CD14-positive monocyte (primary cell): ENCODE measurements around the gene KLK7. TPM values are rescaled to one million over a fixed set of nuclear protein-coding genes. Genes with fewer than 3 reads are reported as not detected.

Experiments used
- DNase-seq, 3 donors: peaks; one replicate each; pipeline ENCODE4 v3.0.0-alpha.2; 2011 to 2022
- H2AFZ ChIP-seq: 2 replicates; pipeline ENCODE4 v1.6.0; 2012; ENCODE audit warnings: mild to moderate bottlenecking, low read depth, low read length, inconsistent platforms; ENCODE audit not compliant: insufficient read depth, poor library complexity, severe bottlenecking
- H3K27ac ChIP-seq, 2 donors: 1 replicate in 1 of 2; 2 replicates in 1 of 2; pipeline ENCODE4 v1.5.1; 2012 to 2013; ENCODE audit warnings: low read length in 2 of 2, control low read depth in 1 of 2, inconsistent platforms in 1 of 2, low read depth in 1 of 2, mild to moderate bottlenecking in 1 of 2
- H3K27me3 ChIP-seq, 2 donors: one replicate each; pipeline versions ENCODE4 v1.6.0 to v1.6.1; 2011 to 2013; ENCODE audit warnings: low read length in 2 of 2; ENCODE audit not compliant: control insufficient read depth in 2 of 2, insufficient read depth in 2 of 2
- H3K36me3 ChIP-seq, 2 donors: replicated peaks in 1 of 2; 1 replicate in 1 of 2; 2 replicates in 1 of 2; pipeline versions ENCODE4 v1.5.1 to v1.6.1; 2012 to 2013; ENCODE audit warnings: low read length in 2 of 2, control low read depth in 1 of 2, inconsistent platforms in 1 of 2, mild to moderate bottlenecking in 1 of 2; ENCODE audit not compliant: insufficient read depth in 2 of 2, control insufficient read depth in 1 of 2
- H3K4me1 ChIP-seq, 2 donors: 1 replicate in 1 of 2; 2 replicates in 1 of 2; pipeline versions ENCODE4 v1.5.1 to v1.6.1; 2012 to 2013; ENCODE audit warnings: low read length in 2 of 2, control low read depth in 1 of 2, inconsistent platforms in 1 of 2, mild to moderate bottlenecking in 1 of 2, moderate library complexity in 1 of 2; ENCODE audit not compliant: insufficient read depth in 2 of 2, control insufficient read depth in 1 of 2
- H3K4me2 ChIP-seq: replicated peaks from 2 replicates; pipeline ENCODE3; 2012; ENCODE audit warnings: low read length, moderate library complexity, mild to moderate bottlenecking; ENCODE audit not compliant: poor library complexity, severe bottlenecking; ENCODE audit errors: extremely low read depth
- H3K4me3 ChIP-seq, 3 experiments: fragments of 200-600 bp in 1 of 3; sonication (generic) in 1 of 3; replicated peaks in 1 of 3; 1 replicate in 2 of 3; 2 replicates in 1 of 3; pipeline ENCODE4 v1.5.1; 2011 to 2013; ENCODE audit warnings: low read length in 3 of 3, mild to moderate bottlenecking in 3 of 3, control low read depth in 2 of 3, low read depth in 2 of 3, inconsistent platforms in 1 of 3, moderate library complexity in 1 of 3
- H3K79me2 ChIP-seq: 2 replicates; pipeline ENCODE4 v1.6.0; 2012; ENCODE audit warnings: mild to moderate bottlenecking, control low read depth, inconsistent platforms, low read length, moderate library complexity; ENCODE audit not compliant: insufficient read depth
- H3K9ac ChIP-seq: 2 replicates; pipeline ENCODE4 v1.6.0; 2017; ENCODE audit warnings: low read length, mild to moderate bottlenecking; ENCODE audit not compliant: insufficient read depth, poor library complexity, severe bottlenecking
- H3K9me3 ChIP-seq, 2 donors: replicated peaks in 1 of 2; 1 replicate in 1 of 2; 2 replicates in 1 of 2; pipeline versions ENCODE4 v1.5.1 to v1.6.1; 2012 to 2013; ENCODE audit warnings: low read length in 2 of 2, control low read depth in 1 of 2; ENCODE audit not compliant: control insufficient read depth in 1 of 2, insufficient read depth in 1 of 2
- H4K20me1 ChIP-seq: 2 replicates; pipeline ENCODE4 v1.6.0; 2012; ENCODE audit warnings: mild to moderate bottlenecking, low read length, control low read depth, moderate library complexity; ENCODE audit not compliant: insufficient read depth
- H3K27ac Mint-ChIP-seq, 7 donors: one replicate each; pipeline ENCODE4 v1.8.0; 2020; ENCODE audit warnings: mild to moderate bottlenecking in 7 of 7, mixed read lengths in 7 of 7, moderate library complexity in 6 of 7, inconsistent platforms in 2 of 7
- H3K27me3 Mint-ChIP-seq, 3 donors: one replicate each; pipeline ENCODE4 v1.8.0; 2021 to 2022; ENCODE audit warnings: low read depth in 3 of 3, mild to moderate bottlenecking in 3 of 3, mixed read lengths in 3 of 3, moderate library complexity in 3 of 3, inconsistent platforms in 1 of 3
- H3K36me3 Mint-ChIP-seq, 2 donors: one replicate each; pipeline ENCODE4 v1.8.0; 2020; ENCODE audit warnings: mixed read lengths in 2 of 2, inconsistent platforms in 1 of 2, mild to moderate bottlenecking in 1 of 2
- H3K4me1 Mint-ChIP-seq: one replicate; pipeline ENCODE4 v1.8.0; 2020; ENCODE audit warnings: mild to moderate bottlenecking, mixed read lengths
- H3K4me3 Mint-ChIP-seq, 2 donors: one replicate each; pipeline ENCODE4 v1.8.0; 2020; ENCODE audit warnings: mild to moderate bottlenecking in 2 of 2, mixed read lengths in 2 of 2, moderate library complexity in 1 of 2
- H3K9me3 Mint-ChIP-seq, 7 donors: one replicate each; pipeline ENCODE4 v1.8.0; 2020 to 2022; ENCODE audit warnings: mixed read lengths in 7 of 7, mild to moderate bottlenecking in 6 of 7, moderate library complexity in 6 of 7, inconsistent platforms in 2 of 7
- WGBS: methylation state at CpG from one replicate; pipeline ENCODE4 v1.1.5; 2013; ENCODE audit warnings: missing lambda C conversion rate; ENCODE audit not compliant: insufficient coverage; 5-methylcytosine and 5-hydroxymethylcytosine counted together
- intact Hi-C, 2 donors: fragments of 100-400 bp; cut with micrococcal nuclease; formaldehyde crosslinking; loops; one replicate each; pipeline versions ENCODE4 v1.15.0 to v1.15.1; 2023
- polyA plus RNA-seq, 3 donors: library from polyadenylated mRNA; depleted of rRNA in 1 of 3; unstranded in 2 of 3; stranded (reverse) in 1 of 3; fragments of 300-500 nt in 2 of 3; fragments of >200 nt in 1 of 3; fragmentation: Illumina TruSeq in 2 of 3; gene quantifications; 1 replicate in 2 of 3; 2 replicates in 1 of 3; pipeline ENCODE4 v1.2.3, GENCODE V29; 2012 to 2021
- TF ChIP-seq, protein P1 (sequence below): fragments of 200-600 bp; IDR thresholded peaks from one replicate; pipeline ENCODE4 v1.8.0; 2022; ENCODE audit warnings: antibody characterized with exemption, mild to moderate bottlenecking

Gene KLK7
- polyA plus RNA-seq, 3 donors: not detected

DNA sequence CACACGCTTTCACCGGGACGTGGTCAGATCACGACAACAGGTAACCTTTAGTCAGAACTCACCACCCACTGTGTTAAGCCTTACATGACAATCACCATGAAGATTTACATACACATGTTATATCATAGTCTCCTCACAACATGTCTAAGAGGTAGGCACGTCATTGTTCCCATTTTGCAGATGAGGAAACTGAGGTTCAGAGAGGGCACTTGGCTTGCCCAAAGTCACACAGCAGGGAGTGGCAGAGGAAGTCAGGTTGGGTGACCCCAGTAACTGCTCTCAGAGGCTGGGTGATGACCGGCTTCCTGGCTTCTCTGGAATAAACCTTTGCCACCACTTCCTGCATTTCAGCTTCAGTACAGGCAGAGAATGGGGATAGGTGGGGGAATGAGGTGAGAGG is 30.5 kb upstream of the KLK7 start:
- Mint-ChIP-seq H3K4me3 (no peak overlapping the region), H3K27me3 (peaks cover 52 to 69% (median 61%) of the 10 kb centered on the region in 3 donors), H3K27ac (peak overlapping the region in 1 of 7 donors; percentile 50), H3K4me1 (peaks cover 22% of the 10 kb centered on the region), H3K9me3 (peaks cover 6 to 22% (median 17%) of the 10 kb centered on the region in 7 donors), H3K36me3 (peaks cover 0 to 12% of the 10 kb centered on the region in 2 donors)
- Histone ChIP-seq H3K79me2 (no peaks in the 10 kb centered on the region), H3K27ac (no peak overlapping the region), H4K20me1 (no peaks in the 10 kb centered on the region), H3K9me3 (peaks cover 0 to 20% of the 10 kb centered on the region in 2 donors), H2AFZ (no peak overlapping the region), H3K36me3 (no peaks in the 10 kb centered on the region), H3K27me3 (peaks cover 17 to 40% of the 10 kb centered on the region in 2 donors), H3K4me1 (peaks cover 14 to 16% of the 10 kb centered on the region in 2 donors), H3K4me2 (no peak overlapping the region), H3K9ac (no peak overlapping the region), H3K4me3 (no peak overlapping the region)
- intact Hi-C loops: no loop called here
- DNase-seq: no peak
- 100% methylated on average over 1 of the region's 6 CpGs for WGBS
- TF ChIP-seq, protein P1, sequence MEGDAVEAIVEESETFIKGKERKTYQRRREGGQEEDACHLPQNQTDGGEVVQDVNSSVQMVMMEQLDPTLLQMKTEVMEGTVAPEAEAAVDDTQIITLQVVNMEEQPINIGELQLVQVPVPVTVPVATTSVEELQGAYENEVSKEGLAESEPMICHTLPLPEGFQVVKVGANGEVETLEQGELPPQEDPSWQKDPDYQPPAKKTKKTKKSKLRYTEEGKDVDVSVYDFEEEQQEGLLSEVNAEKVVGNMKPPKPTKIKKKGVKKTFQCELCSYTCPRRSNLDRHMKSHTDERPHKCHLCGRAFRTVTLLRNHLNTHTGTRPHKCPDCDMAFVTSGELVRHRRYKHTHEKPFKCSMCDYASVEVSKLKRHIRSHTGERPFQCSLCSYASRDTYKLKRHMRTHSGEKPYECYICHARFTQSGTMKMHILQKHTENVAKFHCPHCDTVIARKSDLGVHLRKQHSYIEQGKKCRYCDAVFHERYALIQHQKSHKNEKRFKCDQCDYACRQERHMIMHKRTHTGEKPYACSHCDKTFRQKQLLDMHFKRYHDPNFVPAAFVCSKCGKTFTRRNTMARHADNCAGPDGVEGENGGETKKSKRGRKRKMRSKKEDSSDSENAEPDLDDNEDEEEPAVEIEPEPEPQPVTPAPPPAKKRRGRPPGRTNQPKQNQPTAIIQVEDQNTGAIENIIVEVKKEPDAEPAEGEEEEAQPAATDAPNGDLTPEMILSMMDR: no peak

GRCh38 chr19:51012661-51013190 is 29.0 kb upstream of the KLK7 start:
- Mint-ChIP-seq H3K4me3 (no peak overlapping the region), H3K9me3 (peaks cover 0 to 10% (median 7%) of the 10 kb centered on the region in 7 donors), H3K27me3 (peaks cover 43 to 55% (median 46%) of the 10 kb centered on the region in 3 donors), H3K36me3 (peaks cover 0 to 7% of the 10 kb centered on the region in 2 donors), H3K27ac (no peak overlapping the region), H3K4me1 (peaks cover 11% of the 10 kb centered on the region)
- 85% methylated on average over 8 of the region's 12 CpGs for WGBS
- Histone ChIP-seq H2AFZ (no peak overlapping the region), H3K36me3 (no peaks in the 10 kb centered on the region), H3K4me2 (no peak overlapping the region), H3K79me2 (no peaks in the 10 kb centered on the region), H4K20me1 (no peaks in the 10 kb centered on the region), H3K4me1 (peaks cover 5% of the 10 kb centered on the region in 2 donors), H3K27ac (no peak overlapping the region), H3K9ac (no peak overlapping the region), H3K9me3 (peaks cover 0 to 16% of the 10 kb centered on the region in 2 donors), H3K4me3 (no peak overlapping the region), H3K27me3 (peaks cover 10 to 25% of the 10 kb centered on the region in 2 donors)
- TF ChIP-seq, protein P1: no peak
- intact Hi-C loops: no loop called here
- no peak for DNase-seq
